Measurements from ENCODE around the gene RGL2. TPM values are rescaled to one million over a fixed set of nuclear protein-coding genes. Genes with fewer than 3 reads are reported as not detected.
"Not testable (repeated sequence)": the region's sequence is repeated elsewhere in the genome, so short reads cannot be mapped to it uniquely, and the experiment has no call there.

The RGL2 gene
- polyA plus RNA-seq, 1 of the 3 experiments (the other 2 are of a cell fraction), result 59.4 TPM

GRCh38 chr6:33343953-33344611, 45.3 kb upstream of the RGL2 start:
- ChIA-PET CTCF (interaction anchor here (0.8 to 2.3 kb wide), 9 partner anchors 9 to 67 kb away, joined by 3 to 30 read pairs (median 7); partner anchors contain the start of genes RGL2 and ZBTB22), POLR2A (no interaction called here)
- Histone ChIP-seq H3K79me2 (ENCODE audit: insufficient read depth) (no peaks in the 10 kb centered on the region), H3K36me3 (replicated peaks in 1 of 2; ENCODE audit: control insufficient read depth in 1 of 2, insufficient read depth in 2 of 2, low read length in 1 of 2) (no peaks in the 10 kb centered on the region), H3K4me2 (no peak overlapping the region), H3K9me3 (no peaks in the 10 kb centered on the region), H4K20me1 (ENCODE audit: insufficient read depth) (no peaks in the 10 kb centered on the region), H3K27ac (ENCODE audit: low read depth in 2 of 2, low read length in 1 of 2) (no peak overlapping the region), H3K9me2 (no peaks in the 10 kb centered on the region), H2AFZ (ENCODE audit: low read depth) (no peak overlapping the region), H3F3A (replicated peaks; ENCODE audit: insufficient read depth) (no peaks in the 10 kb centered on the region), H3K9ac (no peak overlapping the region), H3K27me3 (ENCODE audit: insufficient read depth) (0 out of 2 replicates have a peak, but pooled peaks cover 3% of the 10 kb centered on the region), H3K4me3 (ENCODE audit: low read depth in 2 of 2, low read length in 1 of 2) (no peak overlapping the region), H3K4me1 (ENCODE audit: control insufficient read depth in 1 of 2, insufficient read depth in 2 of 2, low read depth in 1 of 2, low read length in 1 of 2) (peaks cover 0 to 4% of the 10 kb centered on the region in 2 experiments; a peak in 1 of 4 replicates)
- no peak for DNase-seq
- 61% methylated on average over 6 of the region's 6 CpGs for WGBS (ENCODE audit: low lambda C conversion rate)
- TF ChIP-seq MEF2A (IDR thresholded peaks at IDR 0.05; ENCODE audit: borderline replicate concordance, low read depth) (no peak), SMC3 (IDR thresholded peaks at IDR 0.05; ENCODE audit: low read depth, low read length) (no peak), USF2 (IDR thresholded peaks at IDR 0.05; ENCODE audit: borderline replicate concordance, low read depth, low read length) (no peak), NRF1 (IDR thresholded peaks at IDR 0.05; ENCODE audit: low read depth, low read length) (no peak), CHD2 (IDR thresholded peaks at IDR 0.05; ENCODE audit: low read length, partially characterized antibody) (no peak), RXRA (IDR thresholded peaks at IDR 0.05; ENCODE audit: borderline replicate concordance, low read depth) (no peak), TEAD4 (IDR thresholded peaks at IDR 0.05; ENCODE audit: borderline replicate concordance, insufficient read depth) (no peak), ELF1 (IDR thresholded peaks at IDR 0.05) (no peak), EZH2phosphoT487 (IDR thresholded peaks at IDR 0.05; ENCODE audit: borderline replicate concordance, low read depth) (no peak), TAF1 (IDR thresholded peaks at IDR 0.05; ENCODE audit: borderline replicate concordance, low read depth, low read length) (no peak), POLR2AphosphoS5 (IDR thresholded peaks at IDR 0.05; ENCODE audit: low read depth, low read length) (no peak), USF1 (IDR thresholded peaks at IDR 0.05; ENCODE audit: borderline replicate concordance, low read depth) (no peak), FOXJ3 (CRISPR knock-in tag; IDR thresholded peaks at IDR 0.05) (no peak), MXI1 (IDR thresholded peaks at IDR 0.05; ENCODE audit: low read depth, low read length) (no peak), YY1 (IDR thresholded peaks at IDR 0.05; ENCODE audit: low read depth) (no peak)

GRCh38 chr6:33343606-33343952, 44.8 kb upstream of the RGL2 start:
- CTCF ChIA-PET, result interaction anchor here (0.8 kb wide), 1 partner anchor 66 kb away, joined by 3 read pairs; no protein-coding TSS in a partner anchor
- H3K9me2 ChIP-seq; H3K4me2 ChIP-seq; H3K4me3 ChIP-seq (ENCODE audit: low read depth in 2 of 2, low read length in 1 of 2); POLR2A ChIA-PET; H3K27ac ChIP-seq (ENCODE audit: low read depth in 2 of 2, low read length in 1 of 2); H2AFZ ChIP-seq (ENCODE audit: low read depth); H3K9me3 ChIP-seq; H3K9ac ChIP-seq; H4K20me1 ChIP-seq (ENCODE audit: insufficient read depth); H3K27me3 ChIP-seq (ENCODE audit: insufficient read depth); H3K79me2 ChIP-seq (ENCODE audit: insufficient read depth); DNase-seq; H3K36me3 ChIP-seq (replicated peaks in 1 of 2; ENCODE audit: control insufficient read depth in 1 of 2, insufficient read depth in 2 of 2, low read length in 1 of 2); H3K4me1 ChIP-seq (ENCODE audit: control insufficient read depth in 1 of 2, insufficient read depth in 2 of 2, low read depth in 1 of 2, low read length in 1 of 2); H3F3A ChIP-seq (replicated peaks; ENCODE audit: insufficient read depth): not testable (repeated sequence)
- 89% methylated on average over 7 of the region's 7 CpGs for WGBS (ENCODE audit: low lambda C conversion rate)
